Measurements from ENCODE around the gene SCG5.

DNA sequence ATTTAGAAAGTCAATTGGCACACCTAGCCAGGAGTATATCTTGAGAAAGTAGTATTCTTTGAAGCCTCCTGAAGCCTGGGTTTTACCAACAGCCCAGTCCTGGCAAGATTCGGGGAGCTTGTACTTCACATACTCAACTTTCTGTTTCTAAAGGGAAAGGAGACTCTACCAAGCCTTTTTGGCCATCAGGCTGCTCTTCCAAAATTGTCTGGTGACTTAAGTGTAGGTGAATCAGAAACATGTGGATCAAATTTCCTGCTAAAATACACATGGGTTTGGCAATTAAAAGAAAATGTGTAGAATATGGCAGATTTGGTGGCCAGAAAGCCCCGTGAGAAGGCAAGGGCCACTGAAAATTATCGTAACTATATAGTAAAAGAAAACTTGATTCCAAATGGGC lies 60.4 kb downstream of the SCG5 start:
- TF ChIP-seq, protein P1, sequence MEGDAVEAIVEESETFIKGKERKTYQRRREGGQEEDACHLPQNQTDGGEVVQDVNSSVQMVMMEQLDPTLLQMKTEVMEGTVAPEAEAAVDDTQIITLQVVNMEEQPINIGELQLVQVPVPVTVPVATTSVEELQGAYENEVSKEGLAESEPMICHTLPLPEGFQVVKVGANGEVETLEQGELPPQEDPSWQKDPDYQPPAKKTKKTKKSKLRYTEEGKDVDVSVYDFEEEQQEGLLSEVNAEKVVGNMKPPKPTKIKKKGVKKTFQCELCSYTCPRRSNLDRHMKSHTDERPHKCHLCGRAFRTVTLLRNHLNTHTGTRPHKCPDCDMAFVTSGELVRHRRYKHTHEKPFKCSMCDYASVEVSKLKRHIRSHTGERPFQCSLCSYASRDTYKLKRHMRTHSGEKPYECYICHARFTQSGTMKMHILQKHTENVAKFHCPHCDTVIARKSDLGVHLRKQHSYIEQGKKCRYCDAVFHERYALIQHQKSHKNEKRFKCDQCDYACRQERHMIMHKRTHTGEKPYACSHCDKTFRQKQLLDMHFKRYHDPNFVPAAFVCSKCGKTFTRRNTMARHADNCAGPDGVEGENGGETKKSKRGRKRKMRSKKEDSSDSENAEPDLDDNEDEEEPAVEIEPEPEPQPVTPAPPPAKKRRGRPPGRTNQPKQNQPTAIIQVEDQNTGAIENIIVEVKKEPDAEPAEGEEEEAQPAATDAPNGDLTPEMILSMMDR (IDR thresholded peaks at IDR 0.05): no peak
- TF ChIP-seq POLR2A (IDR thresholded peaks at IDR 0.05): no peak
